Liver (tissue), 3 donors: ENCODE results near the gene OSCP1.

Experiments
- EGR1 ChIP-seq, 2 donors: IDR thresholded peaks; 2 replicates each; pipeline ENCODE4 v1.6.1; 2016 to 2018; ENCODE audit warnings: antibody characterized with exemption in 2 of 2, low read depth in 2 of 2
- GABPA ChIP-seq, 2 donors: IDR thresholded peaks in 1 of 2; conservative IDR thresholded peaks in 1 of 2; 2 replicates each; pipeline ENCODE4 v1.6.1; 2016; ENCODE audit warnings: antibody characterized with exemption in 2 of 2, mild to moderate bottlenecking in 1 of 2, moderate library complexity in 1 of 2
- HNF4G ChIP-seq: IDR thresholded peaks from 2 replicates; pipeline ENCODE4 v1.6.1; 2016; ENCODE audit warnings: antibody characterized with exemption
- JUND ChIP-seq, 2 donors: IDR thresholded peaks; 2 replicates each; pipeline ENCODE4 v1.6.1; 2016; ENCODE audit warnings: antibody characterized with exemption in 2 of 2
- RAD21 ChIP-seq, 2 donors: IDR thresholded peaks; 2 replicates each; pipeline ENCODE4 v1.6.1; 2016; ENCODE audit warnings: antibody characterized with exemption in 2 of 2, mild to moderate bottlenecking in 2 of 2
- REST ChIP-seq: IDR thresholded peaks from 2 replicates; pipeline ENCODE4 v1.6.1; 2016; ENCODE audit warnings: antibody characterized with exemption, mild to moderate bottlenecking
- SP1 ChIP-seq: IDR thresholded peaks from 2 replicates; pipeline ENCODE4 v1.6.1; 2018; ENCODE audit warnings: antibody characterized with exemption, mild to moderate bottlenecking
- TAF1 ChIP-seq: conservative IDR thresholded peaks from 2 replicates; pipeline ENCODE4 v1.6.1; 2016; ENCODE audit warnings: antibody characterized with exemption, mild to moderate bottlenecking
- YY1 ChIP-seq: IDR thresholded peaks from 2 replicates; pipeline ENCODE4 v1.6.1; 2016; ENCODE audit warnings: antibody characterized with exemption, mild to moderate bottlenecking
- ZBTB33 ChIP-seq: IDR thresholded peaks from 2 replicates; pipeline ENCODE4 v1.6.1; 2016; ENCODE audit warnings: antibody characterized with exemption
- TF ChIP-seq, protein P1 (sequence below): fragments of 150-350 bp; IDR thresholded peaks from 2 replicates; pipeline ENCODE4 v1.5.1; 2017; ENCODE audit warnings: improper control_type of control experiment, low read depth, low read length; ENCODE audit not compliant: missing input control
- TF ChIP-seq, protein P2 (sequence below): IDR thresholded peaks from 2 replicates; pipeline ENCODE4 v1.6.1; 2016; ENCODE audit warnings: antibody characterized with exemption
- donor health status: healthy.
- donor health status: healthy.

DNA sequence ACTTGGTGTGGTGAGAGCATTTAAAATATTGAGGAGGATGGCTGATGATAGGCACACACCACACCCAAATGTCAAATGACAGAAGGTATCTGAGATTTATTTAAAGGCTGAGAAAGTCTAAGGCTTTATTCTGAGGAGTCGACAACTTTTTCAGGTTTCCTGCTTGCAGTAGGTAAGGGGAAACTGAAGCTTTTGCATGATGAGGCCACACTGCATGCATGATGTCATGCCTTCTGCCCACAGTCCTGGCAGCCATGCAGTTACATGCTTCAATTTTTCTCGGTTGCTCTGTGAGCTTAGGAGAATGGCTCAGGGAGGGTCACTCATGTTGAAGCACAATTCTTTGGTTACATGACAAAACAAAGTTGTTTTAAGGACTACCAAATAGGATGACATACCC lies 7.0 kb downstream of the OSCP1 start:
- TF ChIP-seq, protein P1, sequence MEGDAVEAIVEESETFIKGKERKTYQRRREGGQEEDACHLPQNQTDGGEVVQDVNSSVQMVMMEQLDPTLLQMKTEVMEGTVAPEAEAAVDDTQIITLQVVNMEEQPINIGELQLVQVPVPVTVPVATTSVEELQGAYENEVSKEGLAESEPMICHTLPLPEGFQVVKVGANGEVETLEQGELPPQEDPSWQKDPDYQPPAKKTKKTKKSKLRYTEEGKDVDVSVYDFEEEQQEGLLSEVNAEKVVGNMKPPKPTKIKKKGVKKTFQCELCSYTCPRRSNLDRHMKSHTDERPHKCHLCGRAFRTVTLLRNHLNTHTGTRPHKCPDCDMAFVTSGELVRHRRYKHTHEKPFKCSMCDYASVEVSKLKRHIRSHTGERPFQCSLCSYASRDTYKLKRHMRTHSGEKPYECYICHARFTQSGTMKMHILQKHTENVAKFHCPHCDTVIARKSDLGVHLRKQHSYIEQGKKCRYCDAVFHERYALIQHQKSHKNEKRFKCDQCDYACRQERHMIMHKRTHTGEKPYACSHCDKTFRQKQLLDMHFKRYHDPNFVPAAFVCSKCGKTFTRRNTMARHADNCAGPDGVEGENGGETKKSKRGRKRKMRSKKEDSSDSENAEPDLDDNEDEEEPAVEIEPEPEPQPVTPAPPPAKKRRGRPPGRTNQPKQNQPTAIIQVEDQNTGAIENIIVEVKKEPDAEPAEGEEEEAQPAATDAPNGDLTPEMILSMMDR: no peak
- no peak for TF ChIP-seq RAD21 (IDR thresholded peaks at IDR 0.05)
- TF ChIP-seq REST: no peak
- no peak for TF ChIP-seq SP1
- TF ChIP-seq, protein P2, sequence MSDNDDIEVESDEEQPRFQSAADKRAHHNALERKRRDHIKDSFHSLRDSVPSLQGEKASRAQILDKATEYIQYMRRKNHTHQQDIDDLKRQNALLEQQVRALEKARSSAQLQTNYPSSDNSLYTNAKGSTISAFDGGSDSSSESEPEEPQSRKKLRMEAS: no peak
- TF ChIP-seq TAF1: no peak
- no peak for TF ChIP-seq YY1
- TF ChIP-seq JUND (IDR thresholded peaks at IDR 0.05): no peak
- no peak for TF ChIP-seq ZBTB33
- TF ChIP-seq EGR1 (IDR thresholded peaks at IDR 0.05; ENCODE audit: low read depth in 2 of 2): no peak
- TF ChIP-seq HNF4G: no peak
- TF ChIP-seq GABPA (IDR thresholded peaks at IDR 0.05 in 1 of 2, conservative IDR thresholded peaks at IDR 0.05 in 1 of 2): no peak
